ENCODE measurements around the gene RASA2. TPM values are rescaled to one million over a fixed set of nuclear protein-coding genes. Genes with fewer than 3 reads are reported as not detected.

RASA2 gene
- total RNA-seq, 2 experiments from 2014 or later: 62.6 to 70.8 TPM

GRCh38 chr3:141511361-141511760 lies 24.5 kb downstream of the RASA2 start:
- DNase-seq (no peak), ATAC-seq (ENCODE audit: low read depth) (no peak)
- peaks cover 2% of the 10 kb centered on the region for H3K9me3 Mint-ChIP-seq
- peaks cover 66% of the 10 kb centered on the region for H3K36me3 Mint-ChIP-seq
- POLR2A ChIA-PET: no interaction called here
- peak overlapping the region; percentile 11 for H3K27ac Mint-ChIP-seq
- H3K27me3 Mint-ChIP-seq: no peaks in the 10 kb centered on the region
- peaks cover 34% of the 10 kb centered on the region for H3K4me1 Mint-ChIP-seq
- H3K4me3 Mint-ChIP-seq: no peak overlapping the region

GRCh38 chr3:141514382-141514781 lies 27.6 kb downstream of the RASA2 start:
- no peak for DNase-seq
- H3K9me3 Mint-ChIP-seq: peaks cover 10% of the 10 kb centered on the region
- no peak overlapping the region for H3K4me3 Mint-ChIP-seq
- no peak overlapping the region for H3K27ac Mint-ChIP-seq
- POLR2A ChIA-PET: interaction anchor here (1.9 kb wide), 1 partner anchor 27 kb away, joined by 10 read pairs; the partner anchor contains the start of gene RASA2
- peaks cover 81% of the 10 kb centered on the region for H3K36me3 Mint-ChIP-seq
- peaks cover 19% of the 10 kb centered on the region for H3K4me1 Mint-ChIP-seq
- ATAC-seq (ENCODE audit: low read depth): no peak
- no peaks in the 10 kb centered on the region for H3K27me3 Mint-ChIP-seq

GRCh38 chr3:141519587-141519986 lies 32.8 kb downstream of the RASA2 start:
- POLR2A ChIA-PET: interaction anchor here (0.6 to 0.7 kb wide), 2 partner anchors 107 to 356 kb away, joined by 3 read pairs; no protein-coding TSS in a partner anchor
- peaks cover 70% of the 10 kb centered on the region for H3K36me3 Mint-ChIP-seq
- H3K9me3 Mint-ChIP-seq: peaks cover 10% of the 10 kb centered on the region
- H3K27me3 Mint-ChIP-seq: no peaks in the 10 kb centered on the region
- ATAC-seq (ENCODE audit: low read depth): no peak
- H3K4me3 Mint-ChIP-seq: no peak overlapping the region
- peaks cover 17% of the 10 kb centered on the region for H3K4me1 Mint-ChIP-seq
- no peak overlapping the region for H3K27ac Mint-ChIP-seq
- no peak for DNase-seq

GRCh38 chr3:141521781-141522180 lies 35.0 kb downstream of the RASA2 start:
- Mint-ChIP-seq H3K9me3 (peaks cover 3% of the 10 kb centered on the region), H3K4me3 (no peak overlapping the region), H3K4me1 (peaks cover 28% of the 10 kb centered on the region), H3K36me3 (peaks cover 64% of the 10 kb centered on the region), H3K27ac (no peak overlapping the region), H3K27me3 (no peaks in the 10 kb centered on the region)
- ATAC-seq (ENCODE audit: low read depth): no peak
- POLR2A ChIA-PET: interaction anchor here (0.6 to 0.7 kb wide), 2 partner anchors 23 to 35 kb away, joined by 3 to 4 read pairs; partner anchors contain the start of gene RASA2
- DNase-seq: no peak

GRCh38 chr3:141523615-141524375 lies 37.0 kb downstream of the RASA2 start:
- Mint-ChIP-seq H3K9me3 (no peaks in the 10 kb centered on the region), H3K4me3 (no peak overlapping the region), H3K4me1 (peaks cover 30% of the 10 kb centered on the region), H3K36me3 (peaks cover 50% of the 10 kb centered on the region), H3K27me3 (no peaks in the 10 kb centered on the region), H3K27ac (no peak overlapping the region)
- POLR2A ChIA-PET: no interaction called here
- DNase-seq (no peak), ATAC-seq (ENCODE audit: low read depth) (no peak)

GRCh38 chr3:141524988-141525387 lies 38.2 kb downstream of the RASA2 start:
- no peaks in the 10 kb centered on the region for H3K27me3 Mint-ChIP-seq
- POLR2A ChIA-PET: interaction anchor here (1.4 kb wide), 1 partner anchor 37 kb away, joined by 4 read pairs; no protein-coding TSS in a partner anchor
- peaks cover 42% of the 10 kb centered on the region for H3K36me3 Mint-ChIP-seq
- no peak overlapping the region for H3K27ac Mint-ChIP-seq
- H3K4me3 Mint-ChIP-seq: no peak overlapping the region
- H3K9me3 Mint-ChIP-seq: no peaks in the 10 kb centered on the region
- H3K4me1 Mint-ChIP-seq: peaks cover 32% of the 10 kb centered on the region
- ATAC-seq (ENCODE audit: low read depth) (no peak), DNase-seq (no peak)

- no peaks in the 10 kb centered on the region for H3K9me3 Mint-ChIP-seq
- H3K27ac Mint-ChIP-seq: no peak overlapping the region
- no peak overlapping the region for H3K4me3 Mint-ChIP-seq
- no peak for ATAC-seq (ENCODE audit: low read depth)
- H3K36me3 Mint-ChIP-seq: peaks cover 39% of the 10 kb centered on the region
- DNase-seq: no peak
- POLR2A ChIA-PET: interaction anchor here (1.4 kb wide), 1 partner anchor 38 kb away, joined by 4 read pairs; no protein-coding TSS in a partner anchor
- H3K27me3 Mint-ChIP-seq: no peaks in the 10 kb centered on the region
- peaks cover 34% of the 10 kb centered on the region for H3K4me1 Mint-ChIP-seq
Measured at GRCh38 chr3:141525814-141526213, 39.0 kb downstream of the RASA2 start.

GRCh38 chr3:141526709-141527108 lies 39.9 kb downstream of the RASA2 start:
- Mint-ChIP-seq H3K36me3 (peaks cover 38% of the 10 kb centered on the region), H3K4me3 (no peak overlapping the region), H3K27ac (no peak overlapping the region), H3K4me1 (peaks cover 30% of the 10 kb centered on the region), H3K27me3 (no peaks in the 10 kb centered on the region), H3K9me3 (no peaks in the 10 kb centered on the region)
- POLR2A ChIA-PET: no interaction called here
- no peak for ATAC-seq (ENCODE audit: low read depth)
- no peak for DNase-seq

GRCh38 chr3:141528800-141529199 lies 42.0 kb downstream of the RASA2 start:
- Mint-ChIP-seq H3K27ac (no peak overlapping the region), H3K4me1 (peaks cover 29% of the 10 kb centered on the region), H3K9me3 (no peaks in the 10 kb centered on the region), H3K27me3 (no peaks in the 10 kb centered on the region), H3K36me3 (peaks cover 43% of the 10 kb centered on the region), H3K4me3 (no peak overlapping the region)
- POLR2A ChIA-PET: no interaction called here
- ATAC-seq (ENCODE audit: low read depth): no peak
- no peak for DNase-seq

GRCh38 chr3:141529256-141529655 lies 42.4 kb downstream of the RASA2 start:
- H3K36me3 Mint-ChIP-seq: peaks cover 43% of the 10 kb centered on the region
- POLR2A ChIA-PET: no interaction called here
- H3K4me1 Mint-ChIP-seq: peaks cover 29% of the 10 kb centered on the region
- DNase-seq (no peak), ATAC-seq (ENCODE audit: low read depth) (no peak)
- H3K4me3 Mint-ChIP-seq: no peak overlapping the region
- H3K9me3 Mint-ChIP-seq: no peaks in the 10 kb centered on the region
- peak overlapping the region; percentile 39 for H3K27ac Mint-ChIP-seq
- H3K27me3 Mint-ChIP-seq: no peaks in the 10 kb centered on the region

GRCh38 chr3:141529717-141530414 lies 43.0 kb downstream of the RASA2 start:
- Mint-ChIP-seq H3K4me1 (peaks cover 28% of the 10 kb centered on the region), H3K36me3 (peaks cover 43% of the 10 kb centered on the region), H3K27me3 (no peaks in the 10 kb centered on the region), H3K4me3 (peak overlapping the region; percentile 26), H3K9me3 (no peaks in the 10 kb centered on the region), H3K27ac (peak overlapping the region; percentile 18)
- POLR2A ChIA-PET: interaction anchor here (1.1 kb wide), 1 partner anchor 42 kb away, joined by 3 read pairs; no protein-coding TSS in a partner anchor
- no peak for DNase-seq
- peak; percentile 67 for ATAC-seq (ENCODE audit: low read depth)

- no peak for DNase-seq
- H3K4me1 Mint-ChIP-seq: peaks cover 25% of the 10 kb centered on the region
- POLR2A ChIA-PET: interaction anchor here (1.1 kb wide), 1 partner anchor 43 kb away, joined by 3 read pairs; no protein-coding TSS in a partner anchor
- peaks cover 2% of the 10 kb centered on the region for H3K9me3 Mint-ChIP-seq
- H3K4me3 Mint-ChIP-seq: no peak overlapping the region
- H3K27me3 Mint-ChIP-seq: no peaks in the 10 kb centered on the region
- no peak for ATAC-seq (ENCODE audit: low read depth)
- H3K36me3 Mint-ChIP-seq: peaks cover 44% of the 10 kb centered on the region
- H3K27ac Mint-ChIP-seq: peak overlapping the region; percentile 18
Measured at GRCh38 chr3:141530415-141530768, 43.6 kb downstream of the RASA2 start.

GRCh38 chr3:141532609-141533008 lies 45.8 kb downstream of the RASA2 start:
- peaks cover 6% of the 10 kb centered on the region for H3K9me3 Mint-ChIP-seq
- ATAC-seq (ENCODE audit: low read depth): no peak
- DNase-seq: no peak
- H3K27me3 Mint-ChIP-seq: no peaks in the 10 kb centered on the region
- no peak overlapping the region for H3K27ac Mint-ChIP-seq
- POLR2A ChIA-PET: no interaction called here
- H3K4me3 Mint-ChIP-seq: no peak overlapping the region
- peaks cover 14% of the 10 kb centered on the region for H3K4me1 Mint-ChIP-seq
- H3K36me3 Mint-ChIP-seq: peaks cover 46% of the 10 kb centered on the region
